ENCODE results near the gene HCAR3.
"Not testable (repeated sequence)": the region's sequence is repeated elsewhere in the genome, so short reads cannot be mapped to it uniquely, and the experiment has no call there.

DNA sequence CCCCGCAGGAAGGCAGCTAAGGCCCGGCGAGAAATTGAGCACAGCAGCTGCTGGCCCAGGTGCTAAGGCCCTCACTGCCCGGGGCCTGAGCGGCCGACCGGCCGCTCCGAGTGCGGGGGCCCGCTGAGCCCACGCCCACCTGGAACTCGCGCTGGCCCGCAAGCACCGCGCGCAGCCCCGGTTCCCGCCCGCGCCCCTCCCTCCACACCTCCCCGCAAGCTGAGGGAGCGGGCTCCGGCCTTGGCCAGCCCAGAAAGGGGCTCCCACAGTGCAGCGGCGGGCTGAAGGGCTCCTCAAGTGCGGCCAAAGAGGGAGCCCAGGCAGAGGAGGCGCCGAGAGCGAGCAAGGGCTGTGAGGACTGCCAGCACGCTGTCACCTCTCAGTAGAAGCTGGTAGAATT is 39.8 kb downstream of the HCAR3 start:
- not testable (repeated sequence) for TF ChIP-seq CTCF, POLR2A (IDR thresholded peaks at IDR 0.05)

All from breast epithelium (tissue), 3 donors.